Amygdala (tissue), 56 donors: ENCODE measurements around the gene RNF220.
"Not testable (repeated sequence)": the region's sequence is repeated elsewhere in the genome, so short reads cannot be mapped to it uniquely, and the experiment has no call there.

Experiments
- DNase-seq, 56 donors: peaks; one replicate each; lab custom pipeline; 2025; lab: John Stamatoyannopoulos, UW

Gene RNF220

DNA sequence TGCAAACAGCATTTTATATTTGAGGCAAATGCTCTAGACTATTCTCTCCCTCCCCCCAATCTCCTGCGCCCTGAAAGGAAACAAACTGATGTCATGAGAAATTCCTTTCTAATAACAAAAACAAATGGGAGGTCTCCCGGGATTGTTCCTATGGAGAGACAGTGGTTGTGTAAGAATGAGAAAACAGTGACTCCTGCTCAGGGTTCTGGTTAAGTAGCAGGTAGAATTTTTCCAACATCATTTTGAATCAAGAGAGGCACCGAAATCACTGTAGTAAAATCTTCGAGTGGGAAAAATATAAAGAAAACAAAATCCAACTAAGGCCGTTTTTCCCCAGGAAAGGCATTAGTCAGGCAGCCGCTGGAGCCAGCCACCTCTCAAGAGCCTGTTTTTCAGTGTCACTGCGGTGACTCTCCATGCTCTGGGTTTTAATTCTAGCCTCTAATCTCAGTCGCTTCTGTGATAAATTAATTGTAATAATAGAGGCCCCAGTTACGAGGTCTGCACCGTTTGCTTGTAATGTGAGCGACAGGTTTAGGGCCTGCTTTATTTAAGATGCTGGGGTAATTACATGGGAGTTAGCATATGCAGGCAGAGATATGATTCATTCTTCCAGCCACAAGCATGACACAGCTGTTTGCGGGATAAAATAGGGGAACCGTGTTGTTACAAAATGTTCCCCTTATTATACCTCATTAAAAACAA lies 80.3 kb downstream of the RNF220 start:
- DNase-seq = no peak

DNA sequence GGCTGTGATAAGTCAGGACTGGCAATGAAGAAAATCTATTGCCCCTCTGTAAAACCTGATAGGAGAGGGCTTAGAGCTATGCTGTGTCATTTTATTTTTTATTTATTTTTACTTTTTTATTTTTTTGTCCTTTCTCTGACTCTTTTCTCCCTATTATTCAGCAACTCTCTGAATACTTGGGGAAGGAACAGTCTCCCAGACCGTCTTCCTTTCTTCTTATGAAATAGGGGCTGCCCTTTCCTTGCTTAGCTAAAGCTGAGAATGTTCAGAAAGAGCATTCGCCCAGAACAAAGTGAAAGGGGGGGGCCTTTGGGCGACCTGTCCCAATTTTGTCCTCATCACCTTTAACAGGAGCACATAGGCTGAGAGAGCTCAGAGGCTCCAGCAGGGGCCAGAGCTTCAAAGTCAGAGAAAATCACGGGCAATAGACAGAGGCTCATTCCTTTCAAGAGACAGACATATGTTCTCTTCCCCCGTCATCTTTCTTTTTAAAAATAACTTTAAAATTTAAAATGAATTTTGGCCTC lies 80.9 kb downstream of the RNF220 start:
- DNase-seq = no peak

DNA sequence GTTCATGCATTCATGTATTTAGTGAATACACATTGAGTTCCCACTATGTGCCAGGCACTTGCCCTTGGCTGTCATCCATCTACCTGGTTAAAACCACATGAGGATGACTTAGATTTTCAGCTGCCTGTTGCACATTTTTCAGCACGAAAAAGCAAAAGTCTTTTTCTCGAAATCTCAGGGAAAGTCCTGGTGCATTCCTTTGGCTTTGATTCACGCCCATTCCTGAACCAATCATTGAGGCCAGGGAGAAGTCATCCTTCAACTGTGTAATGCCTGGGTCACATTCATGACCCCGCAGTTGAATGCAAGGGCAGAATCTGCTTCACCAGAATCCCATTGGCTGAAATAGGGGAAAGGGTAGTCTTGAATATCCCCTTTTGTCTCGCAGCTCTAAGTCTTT lies 84.4 kb downstream of the RNF220 start:
- no peak for DNase-seq

DNA sequence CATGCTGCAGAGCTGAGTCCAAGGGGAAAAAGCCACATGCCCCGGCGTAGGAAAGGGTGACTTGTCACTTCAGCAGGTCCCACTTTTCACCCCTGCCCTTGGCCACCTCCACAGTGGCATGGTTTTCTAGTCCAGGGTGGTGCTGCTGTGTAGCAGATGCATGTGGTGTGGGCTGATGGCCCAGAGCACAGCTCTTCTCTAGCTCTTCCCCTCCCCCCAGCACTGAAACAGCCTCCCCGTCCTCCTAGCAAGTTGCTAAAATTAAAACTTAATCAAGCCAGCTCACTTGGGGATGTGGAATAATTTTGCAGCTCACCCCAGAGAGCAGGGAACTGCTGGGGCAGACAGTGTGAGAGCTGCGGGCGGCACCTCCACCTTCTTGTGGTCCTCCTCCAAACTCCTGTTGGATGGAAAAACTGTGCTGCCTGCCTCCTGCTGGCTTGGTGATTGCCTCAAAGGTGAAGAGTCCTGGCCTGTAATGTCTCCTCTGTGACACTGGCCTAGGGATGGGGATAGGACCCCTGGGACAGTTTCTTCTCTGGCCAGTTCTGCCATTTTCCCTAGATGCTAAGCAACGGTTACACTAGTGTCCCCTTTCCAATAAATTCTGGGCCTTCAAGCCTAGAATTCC lies 91.6 kb downstream of the RNF220 start:
- DNase-seq = peak in 5 of 56 donors; percentile 18 to 30 (median 23)

DNA sequence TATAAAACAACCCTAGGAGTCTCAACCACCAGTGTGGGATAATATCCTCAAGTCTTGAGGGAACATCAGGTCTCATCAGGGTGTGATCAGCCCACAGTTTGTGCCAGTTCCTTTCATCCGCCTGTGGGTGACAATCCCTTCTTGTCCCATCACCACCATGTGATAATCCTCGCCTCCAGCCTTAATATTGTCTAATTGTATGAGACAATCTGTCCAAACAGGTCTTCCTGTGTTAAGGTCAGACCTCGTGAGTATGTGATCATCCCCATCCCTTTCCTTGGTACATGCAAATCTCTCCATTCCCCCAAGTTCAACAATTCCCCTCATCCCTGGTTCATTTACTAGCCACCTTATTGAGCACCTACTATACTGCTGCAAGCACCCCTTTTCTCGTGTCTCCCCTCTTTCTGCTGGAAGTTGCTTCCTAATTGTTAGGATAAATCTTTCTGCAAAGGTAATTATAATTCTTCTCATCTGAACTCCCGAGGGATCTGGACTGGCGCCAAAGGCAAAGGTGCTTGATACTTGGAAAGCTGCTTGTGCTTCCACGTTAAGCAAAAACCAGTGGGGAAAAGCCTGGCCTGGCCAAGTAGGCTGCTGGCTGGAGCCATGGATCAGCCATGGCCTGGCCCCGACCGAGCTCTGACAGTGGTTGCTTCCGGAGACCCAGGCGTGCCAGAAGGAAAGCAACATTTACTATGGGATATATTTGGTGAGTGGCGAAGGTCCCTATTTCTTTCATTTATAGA lies 92.5 kb downstream of the RNF220 start:
- DNase-seq = no peak

DNA sequence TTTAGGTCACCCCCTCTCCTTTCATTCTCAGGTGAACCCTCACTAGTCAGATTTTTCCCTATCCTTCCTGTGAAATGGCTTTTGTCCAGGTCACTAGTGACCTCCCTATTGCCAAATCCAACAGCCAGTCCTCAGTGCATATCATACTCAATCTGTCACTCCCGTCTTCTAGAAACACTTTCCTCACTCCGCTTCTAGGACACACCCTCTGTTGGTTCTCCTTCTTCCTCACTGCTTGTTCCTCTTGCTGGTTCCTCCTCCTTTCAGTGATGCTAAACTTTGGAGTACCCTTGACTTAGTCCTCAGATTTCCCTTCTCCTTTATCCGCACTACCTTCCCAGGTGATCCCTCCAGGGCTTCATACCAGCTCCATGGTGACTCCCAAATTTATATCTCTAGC lies 94.3 kb downstream of the RNF220 start:
- DNase-seq = no peak

DNA sequence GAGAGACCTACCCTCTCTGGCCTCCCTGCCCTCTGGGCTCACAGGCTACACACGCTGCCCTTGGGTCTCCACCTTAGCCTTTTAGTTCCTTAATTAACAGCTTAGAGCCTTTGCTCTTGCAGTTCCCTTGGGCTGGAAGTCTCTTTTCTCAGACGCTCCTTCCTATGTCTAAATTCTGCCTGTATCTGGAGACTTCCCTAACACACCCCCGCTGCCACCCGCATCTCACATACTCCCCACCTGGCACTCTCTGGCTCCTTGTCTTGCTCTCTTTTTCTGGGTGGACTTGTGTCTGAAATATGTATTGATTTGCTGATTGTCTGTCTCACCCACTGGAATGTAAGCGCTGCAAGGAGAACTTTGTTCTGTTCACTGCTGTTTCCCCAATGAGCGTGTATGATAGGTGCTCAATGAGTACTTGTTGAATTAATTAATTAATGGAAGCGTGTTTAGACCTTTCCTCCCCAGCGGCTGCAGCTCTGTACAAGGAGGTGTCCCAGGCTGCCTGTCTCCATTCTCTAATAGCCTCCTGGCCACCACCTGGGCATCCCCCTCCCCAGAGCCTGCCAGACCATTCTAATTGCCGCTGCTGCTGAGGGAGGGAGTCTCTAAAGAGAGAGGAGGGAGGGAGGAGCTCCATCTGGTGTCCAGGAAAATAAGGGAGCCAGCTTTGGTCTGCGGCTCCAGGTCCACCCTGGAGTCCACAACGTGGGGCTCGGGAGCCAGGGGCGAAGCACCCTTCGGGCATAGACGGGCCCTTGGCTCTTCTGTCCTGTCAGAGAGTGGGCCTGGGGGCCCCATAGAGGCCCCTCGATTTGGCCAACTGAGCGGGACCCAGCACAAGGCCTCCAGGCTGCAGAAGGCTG lies 95.4 kb downstream of the RNF220 start:
- peak in 40 of 56 donors; percentile 38 to 92 (median 76) for DNase-seq

DNA sequence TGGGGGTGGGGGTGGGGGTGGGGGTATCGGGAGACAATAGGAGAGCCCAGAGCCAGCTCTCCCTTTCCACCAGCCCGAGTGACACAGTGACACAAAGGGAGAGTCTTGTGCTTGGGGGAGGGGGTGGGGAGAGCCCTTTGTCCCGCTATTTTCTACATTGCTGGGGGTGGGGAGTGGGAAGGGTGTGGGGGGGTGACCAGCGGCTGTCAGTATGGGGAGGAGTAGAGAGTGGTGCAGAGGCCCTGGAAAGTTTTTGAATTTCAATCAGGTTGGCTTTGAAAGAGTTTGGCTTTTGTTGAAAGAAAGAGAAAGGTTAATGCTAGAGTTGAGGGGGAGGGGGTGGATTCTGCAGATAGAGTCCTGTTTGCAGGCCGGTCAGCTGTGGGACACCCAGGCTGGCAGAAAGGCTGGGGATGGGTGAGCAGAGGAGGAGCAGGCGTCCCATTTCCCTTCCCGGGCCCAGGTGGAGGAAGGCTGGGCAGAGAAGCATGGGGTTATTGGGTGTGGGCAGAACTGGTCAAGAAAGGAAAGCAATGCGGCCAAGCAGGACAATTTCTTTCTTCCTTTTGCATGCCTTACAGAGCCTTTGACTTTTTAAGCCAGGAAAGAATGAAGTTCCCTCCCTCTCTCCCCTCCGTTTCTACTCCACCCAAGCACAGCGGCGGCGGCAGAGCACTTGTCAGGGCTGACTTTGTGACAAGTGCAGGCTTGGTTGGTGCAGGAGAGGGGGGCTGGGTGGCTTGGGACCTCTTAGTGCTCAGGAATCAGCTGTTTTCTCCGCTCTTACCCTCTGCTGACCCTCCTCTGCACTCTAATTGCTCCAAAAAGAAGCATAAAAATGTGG lies 96.2 kb downstream of the RNF220 start:
- peak in 51 of 56 donors; percentile 38 to 92 (median 77) for DNase-seq

DNA sequence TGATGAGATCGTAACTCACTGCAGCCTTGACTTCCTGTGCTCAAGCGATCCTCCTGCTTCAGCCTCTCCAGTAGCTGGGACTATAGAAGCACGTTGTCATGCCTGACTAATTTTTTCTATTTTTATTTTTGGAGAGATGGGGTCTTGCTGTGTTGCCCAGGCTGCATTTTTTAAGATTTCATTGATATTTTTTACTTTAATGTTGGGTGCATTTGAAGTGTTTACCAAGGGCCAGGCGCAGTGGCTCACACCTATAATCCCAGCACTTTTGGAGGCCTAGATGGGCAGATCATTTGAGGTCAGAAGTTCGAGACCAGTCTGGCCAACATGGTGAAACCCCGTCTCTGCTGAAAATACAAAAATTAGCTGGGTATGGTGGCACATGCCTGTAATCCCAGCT lies 97.8 kb downstream of the RNF220 start:
- DNase-seq = not testable (repeated sequence)

DNA sequence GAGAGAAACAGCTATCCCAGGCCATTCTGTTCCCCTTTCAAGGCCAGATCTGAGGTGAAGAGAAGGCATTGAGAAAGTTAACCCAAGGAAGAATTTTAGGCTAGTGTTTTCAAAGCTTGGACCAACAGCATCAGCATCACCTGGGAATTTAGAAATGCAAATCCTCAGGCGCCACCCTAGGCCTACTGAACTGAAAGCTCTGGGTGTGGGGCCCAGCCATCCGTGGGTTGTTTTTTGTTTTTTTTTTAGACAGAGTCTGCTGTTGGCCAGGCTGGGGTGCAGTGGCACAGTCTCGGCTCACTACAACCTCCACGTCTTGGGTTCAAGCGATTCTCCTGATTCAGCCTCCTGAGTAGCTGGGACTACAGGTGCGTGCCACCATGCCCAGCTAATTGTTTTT lies 98.6 kb downstream of the RNF220 start:
- no peak for DNase-seq

DNA sequence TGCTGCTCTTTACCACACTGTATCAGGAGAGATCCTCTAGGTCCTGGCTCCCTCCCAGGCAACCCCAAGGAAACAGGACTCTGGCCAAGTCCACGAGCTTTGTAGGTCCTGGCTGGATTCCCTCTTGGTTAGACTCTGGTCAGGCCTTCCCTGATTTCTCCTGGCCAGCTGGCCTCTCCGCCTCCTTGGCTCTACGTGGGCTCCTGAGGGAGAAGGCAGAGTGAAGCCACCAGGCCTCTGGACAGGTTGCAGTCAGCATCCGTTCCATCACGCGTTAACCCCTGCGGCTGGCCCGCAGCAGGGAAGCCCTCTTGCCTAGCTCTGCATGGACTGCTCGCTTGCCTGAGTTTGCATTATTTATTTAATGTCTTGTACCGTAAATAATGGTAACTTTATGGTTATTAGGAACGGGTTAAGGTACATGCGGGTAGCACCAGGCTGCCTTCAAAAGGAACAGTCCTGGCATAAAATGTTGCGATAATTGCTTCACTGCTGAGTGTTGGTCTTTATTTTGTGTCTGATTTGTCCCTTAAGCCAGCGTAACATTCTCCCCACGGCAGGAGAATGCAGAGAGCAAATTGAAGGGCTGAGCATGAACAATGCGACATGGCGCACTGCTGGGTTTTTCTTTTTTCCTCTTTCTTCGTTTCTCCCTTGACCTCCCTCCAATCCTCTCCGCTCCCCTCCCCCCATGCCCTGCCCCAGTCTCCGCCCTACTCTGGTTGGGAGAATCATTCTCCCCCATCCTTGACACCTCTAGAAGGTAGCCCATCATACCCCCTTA lies 100.3 kb downstream of the RNF220 start:
- peak in 8 of 56 donors; percentile 13 to 59 (median 34) for DNase-seq

DNA sequence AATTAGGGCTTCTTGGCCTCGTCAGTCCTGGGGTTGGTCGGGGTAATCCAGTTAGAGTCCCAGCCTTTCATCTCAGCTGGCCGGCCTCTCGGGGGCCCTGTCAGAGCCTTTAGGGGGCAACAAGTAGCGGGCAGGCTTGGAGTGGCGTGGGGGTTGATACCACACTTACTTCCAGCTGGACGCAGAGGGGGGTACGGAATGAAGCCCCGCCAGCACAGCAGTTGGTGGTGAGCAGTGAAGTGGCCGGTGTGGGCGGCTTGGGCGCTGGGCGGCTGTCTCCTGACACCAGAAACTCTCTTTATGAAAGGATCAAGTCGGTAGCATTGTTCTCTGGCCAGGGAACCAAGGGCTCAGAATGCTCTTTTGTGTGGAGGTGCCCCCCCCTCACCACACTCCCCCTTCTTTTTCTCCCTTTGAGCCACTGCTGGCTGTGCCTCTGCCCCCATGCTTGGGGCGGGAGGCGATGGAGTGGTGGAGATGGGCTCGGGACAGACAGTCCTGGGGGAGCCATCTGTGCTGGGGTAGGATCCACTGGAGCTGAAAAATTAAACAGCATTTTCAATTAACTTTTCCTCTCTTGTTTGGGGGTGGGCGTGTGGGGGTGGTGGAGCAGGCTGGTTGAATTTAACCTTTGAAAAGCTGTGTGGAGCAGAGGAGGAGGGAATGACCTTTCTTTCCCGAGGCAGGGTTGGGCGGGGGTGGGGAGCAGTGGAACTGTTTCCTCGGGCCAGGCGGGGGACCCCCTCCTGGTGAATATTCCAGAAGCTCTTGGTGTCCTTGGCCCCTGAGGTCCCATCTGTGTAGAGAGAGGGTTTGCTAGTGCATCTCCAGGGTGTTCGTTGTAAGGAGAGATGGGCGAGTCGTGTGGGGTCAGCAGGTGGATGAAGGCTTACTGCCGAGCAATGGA lies 102.7 kb downstream of the RNF220 start:
- DNase-seq = peak in 53 of 56 donors; percentile 13 to 94 (median 81)

DNA sequence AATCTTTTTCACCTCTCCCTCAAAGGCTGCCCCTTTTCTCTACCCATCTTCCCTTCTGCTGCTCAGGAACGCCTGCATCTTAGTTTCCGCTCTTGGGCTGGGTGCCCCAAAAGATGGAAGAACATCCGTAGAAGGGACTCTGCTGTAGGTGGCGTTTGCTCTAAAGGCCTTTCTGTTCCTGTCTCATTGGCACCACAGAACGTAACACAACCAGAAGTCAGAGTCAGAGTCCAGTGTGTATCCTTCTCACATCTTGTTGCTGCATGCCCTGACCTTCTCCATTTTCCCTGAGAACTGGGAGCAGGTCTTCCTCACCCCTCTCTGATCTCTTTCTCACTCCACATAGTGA lies 103.3 kb downstream of the RNF220 start:
- DNase-seq = no peak

DNA sequence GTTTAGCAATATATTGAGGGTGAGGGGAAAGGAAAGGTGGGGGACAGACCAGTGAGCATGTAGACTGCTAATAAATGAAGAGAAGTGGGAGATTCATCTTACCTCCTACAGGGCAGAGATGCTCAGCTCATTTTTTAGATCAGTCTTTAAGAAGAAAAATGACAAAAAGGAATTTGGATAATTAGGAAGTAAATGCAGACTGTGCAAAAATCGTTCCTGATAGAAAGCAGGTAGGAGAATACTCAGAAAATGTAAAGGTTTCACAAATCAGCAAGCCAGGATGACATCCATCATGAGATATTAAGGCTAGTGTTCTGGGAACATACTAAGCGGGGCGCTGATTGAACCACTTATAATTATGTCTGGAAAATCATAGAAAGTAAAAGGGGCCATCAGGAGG lies 106.3 kb downstream of the RNF220 start:
- DNase-seq = no peak

DNA sequence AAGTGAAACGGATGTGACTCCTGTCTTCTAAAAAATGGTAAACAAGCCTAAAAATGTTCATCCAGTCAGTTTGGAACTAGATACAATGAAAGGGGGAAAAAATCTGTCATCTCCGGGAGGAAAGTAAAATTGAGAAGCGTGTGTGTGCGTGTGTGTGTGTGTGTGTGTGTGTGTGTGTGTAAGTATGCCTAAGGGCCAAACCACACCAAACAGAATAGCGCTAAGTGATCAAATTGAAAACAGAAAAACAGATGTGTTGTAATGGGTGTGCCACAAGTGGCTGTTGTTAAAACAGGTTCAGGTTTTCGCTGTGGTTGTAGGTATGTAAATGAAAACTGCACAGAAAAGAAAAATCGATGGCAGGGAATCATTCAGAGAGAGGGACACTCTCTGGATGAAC lies 106.7 kb downstream of the RNF220 start:
- no peak for DNase-seq

DNA sequence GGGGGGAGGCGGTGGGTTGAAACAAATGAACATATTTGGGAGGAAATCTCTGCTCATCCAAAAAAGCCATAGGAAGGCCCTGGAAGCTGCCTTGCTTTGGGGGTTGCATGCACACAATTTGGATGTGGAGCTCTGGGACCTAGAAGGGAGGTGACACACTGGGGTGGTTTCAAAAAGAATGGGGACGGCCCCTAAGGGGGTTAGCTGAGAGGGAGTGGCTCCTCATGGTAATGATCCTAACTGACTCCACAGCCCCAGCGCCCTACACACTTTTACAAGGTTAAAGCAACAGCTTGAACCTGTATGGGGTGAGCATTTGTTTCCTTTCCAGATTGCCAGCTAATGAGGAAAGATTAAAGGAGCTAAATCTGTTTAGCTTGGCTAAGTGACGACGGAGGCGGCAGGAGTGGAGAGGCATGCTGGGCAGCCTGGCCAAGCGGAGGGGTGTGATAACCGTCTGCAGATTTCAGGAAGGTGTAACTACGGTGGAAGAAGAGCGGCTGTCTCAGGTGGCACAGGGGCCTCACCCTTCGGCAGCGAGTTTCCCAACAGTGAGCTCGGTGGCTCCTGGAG lies 107.3 kb downstream of the RNF220 start:
- no peak for DNase-seq

DNA sequence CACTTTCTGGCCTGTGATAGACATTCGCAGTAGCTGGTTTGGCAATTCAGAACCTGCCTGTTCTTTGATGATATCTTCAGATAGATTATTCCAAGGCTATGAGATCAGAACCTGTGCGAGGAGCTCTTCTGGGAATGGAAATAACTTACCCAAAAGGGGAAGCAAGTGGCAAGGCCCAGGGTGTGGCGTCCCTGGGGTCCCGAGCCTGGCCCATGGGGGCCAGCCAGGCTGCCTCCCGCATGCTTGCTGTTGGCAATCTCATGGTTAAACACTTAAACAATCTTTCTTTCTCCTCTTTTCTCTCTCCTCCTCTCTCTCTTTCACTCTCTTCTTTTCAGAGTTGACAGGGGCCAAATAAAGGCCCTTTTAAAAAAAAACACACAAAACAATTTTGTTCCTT lies 108.1 kb downstream of the RNF220 start:
- no peak for DNase-seq
